Measurements from ENCODE around the gene AGPAT3. TPM values are rescaled to one million over a fixed set of nuclear protein-coding genes. Genes with fewer than 3 reads are reported as not detected.

Gene AGPAT3
- total and polyA plus RNA-seq, 9 donors: 11.6 to 42.1 (median 31.9) TPM

GRCh38 chr21:43993420-43993934, 128.5 kb downstream of the AGPAT3 start:
- H3K9me3 ChIP-seq: no peaks in the 10 kb centered on the region

GRCh38 chr21:43994085-43994484, 129.1 kb downstream of the AGPAT3 start:
- WGBS, 3 donors: 65 to 80% (median 71%) methylated on average over 11 of the region's 11 CpGs
- TF ChIP-seq CTCF (IDR thresholded peaks at IDR 0.05) (no peak), EP300 (IDR thresholded peaks at IDR 0.05) (no peak), POLR2A (IDR thresholded peaks at IDR 0.05) (no peak)
- H3K4me1 ChIP-seq (ENCODE audit: insufficient read depth): peaks cover 4% of the 10 kb centered on the region
- peak in 2 of 5 donors; percentile 9 to 13 for DNase-seq
- intact Hi-C loops (cut with DNase I): no loop called here
- no peak overlapping the region for H3K4me3 ChIP-seq
- H3K36me3 ChIP-seq: no peaks in the 10 kb centered on the region
- H3K9me3 ChIP-seq: no peaks in the 10 kb centered on the region
- no peaks in the 10 kb centered on the region for H3K27me3 ChIP-seq
- no peak overlapping the region for H3K27ac ChIP-seq

More at GRCh38 chr21:43993420-43993934, 128.5 kb downstream of the AGPAT3 start:
- Histone ChIP-seq H3K27ac (no peak overlapping the region), H3K36me3 (no peaks in the 10 kb centered on the region), H3K4me3 (no peak overlapping the region), H3K27me3 (no peaks in the 10 kb centered on the region), H3K4me1 (ENCODE audit: insufficient read depth) (peaks cover 4% of the 10 kb centered on the region)
- intact Hi-C loops (cut with DNase I): no loop called here
- 82 to 87% (median 83%) methylated on average over 18 of the region's 18 CpGs for WGBS, 3 donors
- TF ChIP-seq EP300 (IDR thresholded peaks at IDR 0.05) (no peak), CTCF (IDR thresholded peaks at IDR 0.05) (no peak), POLR2A (IDR thresholded peaks at IDR 0.05) (no peak)
- peak in 1 of 5 donors; percentile 13 for DNase-seq

- Histone ChIP-seq H3K27ac (no peak overlapping the region), H3K36me3 (no peaks in the 10 kb centered on the region), H3K4me1 (ENCODE audit: insufficient read depth) (peaks cover 4% of the 10 kb centered on the region), H3K9me3 (no peaks in the 10 kb centered on the region), H3K4me3 (no peak overlapping the region), H3K27me3 (no peaks in the 10 kb centered on the region)
- intact Hi-C loops (cut with DNase I): no loop called here
- no peak for DNase-seq
- TF ChIP-seq CTCF (IDR thresholded peaks at IDR 0.05) (no peak), POLR2A (IDR thresholded peaks at IDR 0.05) (no peak)
- 91 to 96% (median 92%) methylated on average over 9 of the region's 9 CpGs for WGBS, 3 donors
Measured at GRCh38 chr21:43994646-43995045, 129.6 kb downstream of the AGPAT3 start.

- H3K36me3 ChIP-seq: no peaks in the 10 kb centered on the region
- peaks cover 4% of the 10 kb centered on the region for H3K4me1 ChIP-seq (ENCODE audit: insufficient read depth)
- no peaks in the 10 kb centered on the region for H3K27me3 ChIP-seq
- DNase-seq: no peak
- H3K4me3 ChIP-seq: no peak overlapping the region
- WGBS, 3 donors: 89 to 94% (median 91%) methylated on average over 18 of the region's 18 CpGs
- H3K9me3 ChIP-seq: no peaks in the 10 kb centered on the region
- TF ChIP-seq EP300 (IDR thresholded peaks at IDR 0.05) (no peak), CTCF (IDR thresholded peaks at IDR 0.05) (no peak), POLR2A (IDR thresholded peaks at IDR 0.05) (no peak)
- no peak overlapping the region for H3K27ac ChIP-seq
- intact Hi-C loops (cut with DNase I): no loop called here
Measured at GRCh38 chr21:43995521-43996105, 130.6 kb downstream of the AGPAT3 start.

Measured in ovary (tissue), 9 donors.